GM06990 (cell line): ENCODE results near the gene RBM38.
"Not testable (repeated sequence)": the region's sequence is repeated elsewhere in the genome, so short reads cannot be mapped to it uniquely, and the experiment has no call there.

Experiments
- DNase-seq: peaks from one replicate; pipeline ENCODE4 v3.0.0-alpha.2; 2011; ENCODE audit not compliant: insufficient read length; ENCODE audit errors: extremely low read depth
- H3K27me3 ChIP-seq: replicated peaks from 2 replicates; pipeline ENCODE4 v1.6.0; 2011; ENCODE audit warnings: low read length; ENCODE audit not compliant: control insufficient read depth, insufficient read depth
- H3K36me3 ChIP-seq: 2 replicates; pipeline ENCODE4 v1.5.1; 2011; ENCODE audit warnings: low read length; ENCODE audit not compliant: control insufficient read depth, insufficient read depth
- H3K4me3 ChIP-seq: replicated peaks from 2 replicates; pipeline ENCODE4 v1.5.1; 2011; ENCODE audit warnings: low read depth, mild to moderate bottlenecking, control low read depth, low read length
- TF ChIP-seq, protein P1 (sequence below): IDR thresholded peaks from 2 replicates; pipeline ENCODE4 v1.5.1; 2011; ENCODE audit warnings: low read length, control low read depth, mild to moderate bottlenecking, inconsistent platforms; ENCODE audit not compliant: insufficient read depth, poor library complexity, severe bottlenecking

The RBM38 gene

DNA sequence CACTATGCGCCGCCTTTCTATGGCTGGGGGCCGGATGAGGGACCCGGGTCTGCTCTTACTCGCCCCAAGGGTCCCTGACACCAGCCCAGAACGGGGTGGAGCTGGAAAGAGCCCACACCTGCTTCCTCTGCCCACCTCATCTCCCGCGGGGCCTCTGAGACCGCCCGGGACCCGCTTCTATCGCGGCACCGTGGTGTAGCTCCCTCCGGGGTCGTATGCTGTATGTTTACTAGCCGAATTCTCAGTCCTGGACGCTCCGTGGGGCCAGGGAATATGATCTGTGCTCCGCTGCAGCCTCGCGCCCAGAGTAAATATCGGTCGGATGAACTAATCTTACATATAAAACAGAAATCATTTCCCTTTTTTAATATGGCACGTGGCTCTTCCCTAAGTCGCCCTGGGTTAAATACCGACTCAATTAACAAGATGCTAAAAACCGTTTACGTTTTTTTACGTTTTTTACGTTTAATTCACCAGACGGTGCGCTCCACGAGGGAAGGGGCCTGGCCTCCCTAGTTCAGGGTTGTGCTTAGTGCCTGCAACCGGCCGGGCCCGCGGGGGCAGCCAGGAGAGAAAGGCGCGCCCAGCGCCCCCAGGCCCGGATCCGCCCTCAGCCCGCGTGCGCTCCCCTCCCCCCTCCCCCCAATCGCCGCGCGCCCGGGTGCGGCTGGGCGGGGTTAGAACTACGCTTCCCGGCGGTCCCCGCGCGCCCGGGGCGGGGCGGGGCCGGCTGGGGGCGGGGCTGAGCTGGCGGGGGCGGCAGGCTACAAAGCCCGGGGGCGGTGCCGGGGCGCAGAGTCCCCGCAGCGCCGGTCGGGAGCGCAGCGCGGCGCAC, at the start of gene RBM38:
Gene RBM38, plus strand, starts transcription at position 793 of the 835 bp plus-strand sequence. CDS start 186 bp downstream, outside the sequence.
- DNase-seq: peak; percentile 86
- TF ChIP-seq, protein P1, sequence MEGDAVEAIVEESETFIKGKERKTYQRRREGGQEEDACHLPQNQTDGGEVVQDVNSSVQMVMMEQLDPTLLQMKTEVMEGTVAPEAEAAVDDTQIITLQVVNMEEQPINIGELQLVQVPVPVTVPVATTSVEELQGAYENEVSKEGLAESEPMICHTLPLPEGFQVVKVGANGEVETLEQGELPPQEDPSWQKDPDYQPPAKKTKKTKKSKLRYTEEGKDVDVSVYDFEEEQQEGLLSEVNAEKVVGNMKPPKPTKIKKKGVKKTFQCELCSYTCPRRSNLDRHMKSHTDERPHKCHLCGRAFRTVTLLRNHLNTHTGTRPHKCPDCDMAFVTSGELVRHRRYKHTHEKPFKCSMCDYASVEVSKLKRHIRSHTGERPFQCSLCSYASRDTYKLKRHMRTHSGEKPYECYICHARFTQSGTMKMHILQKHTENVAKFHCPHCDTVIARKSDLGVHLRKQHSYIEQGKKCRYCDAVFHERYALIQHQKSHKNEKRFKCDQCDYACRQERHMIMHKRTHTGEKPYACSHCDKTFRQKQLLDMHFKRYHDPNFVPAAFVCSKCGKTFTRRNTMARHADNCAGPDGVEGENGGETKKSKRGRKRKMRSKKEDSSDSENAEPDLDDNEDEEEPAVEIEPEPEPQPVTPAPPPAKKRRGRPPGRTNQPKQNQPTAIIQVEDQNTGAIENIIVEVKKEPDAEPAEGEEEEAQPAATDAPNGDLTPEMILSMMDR: no peak
- Histone ChIP-seq H3K4me3 (peak within 1 kb of the TSS; percentile 88), H3K36me3 (peaks cover 28% of the 10 kb centered on the region), H3K27me3 (no peaks in the 10 kb centered on the region)

DNA sequence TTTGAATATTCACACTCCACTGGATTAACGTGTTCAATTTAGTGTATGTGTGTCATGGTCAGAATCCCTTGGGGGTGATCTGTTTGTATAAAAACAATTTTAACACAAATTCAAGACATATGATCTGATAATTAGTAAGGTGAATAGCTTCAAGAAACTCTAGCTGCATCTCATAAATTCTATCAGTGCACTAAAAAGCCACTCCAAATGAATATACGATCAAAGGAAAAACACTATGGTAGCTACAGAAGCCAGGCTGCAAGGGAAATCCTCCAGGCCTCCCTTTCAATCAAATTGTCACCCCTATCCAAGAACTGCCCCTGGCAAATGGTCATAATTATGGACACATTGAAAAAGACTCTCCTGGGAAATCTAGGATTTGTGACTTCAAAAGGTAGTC, 49.5 kb upstream of the RBM38 start:
- no peak for DNase-seq

GRCh38 chr20:57342829-57343228, 48.4 kb upstream of the RBM38 start:
- Histone ChIP-seq H3K36me3 (no peaks in the 10 kb centered on the region), H3K27me3 (no peaks in the 10 kb centered on the region), H3K4me3 (no peak overlapping the region)
- TF ChIP-seq, protein P1: no peak
- DNase-seq: no peak

More for the DNA sequence above, 49.5 kb upstream of the RBM38 start:
- Histone ChIP-seq H3K4me3 (no peak overlapping the region), H3K27me3 (no peaks in the 10 kb centered on the region), H3K36me3 (no peaks in the 10 kb centered on the region)
- TF ChIP-seq, protein P1: no peak

GRCh38 chr20:57346477-57346876, 44.7 kb upstream of the RBM38 start:
- H3K36me3 ChIP-seq: no peaks in the 10 kb centered on the region

DNA sequence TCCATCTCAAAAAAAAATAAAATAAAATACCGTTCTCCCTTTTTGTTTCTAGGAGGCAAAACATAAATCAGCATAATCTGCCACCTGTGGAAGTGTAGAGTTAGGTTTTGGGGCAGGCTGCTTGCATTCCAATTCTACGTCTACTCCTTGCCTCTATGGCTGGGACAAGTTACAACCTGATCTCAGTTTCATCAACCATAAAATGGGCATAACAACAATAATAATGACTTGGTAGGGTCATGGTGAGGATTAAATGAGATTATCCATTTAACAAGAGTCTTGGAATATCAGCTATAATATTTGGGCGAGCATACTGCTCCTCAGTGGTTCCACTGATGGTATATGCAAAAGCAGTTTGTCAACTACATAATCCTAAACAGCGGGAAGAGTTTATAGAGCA, 43.8 kb upstream of the RBM38 start:
- H3K27me3 ChIP-seq: no peaks in the 10 kb centered on the region

More at GRCh38 chr20:57346477-57346876, 44.7 kb upstream of the RBM38 start:
- H3K4me3 ChIP-seq: no peak overlapping the region
- H3K27me3 ChIP-seq: no peaks in the 10 kb centered on the region
- no peak for DNase-seq
- TF ChIP-seq, protein P1: peak; percentile 77

GRCh38 chr20:57348200-57348921, 42.8 kb upstream of the RBM38 start:
- not testable (repeated sequence) for H3K36me3 ChIP-seq, H3K4me3 ChIP-seq, H3K27me3 ChIP-seq

More for the DNA sequence above, 43.8 kb upstream of the RBM38 start:
- H3K4me3 ChIP-seq: no peak overlapping the region
- no peak for DNase-seq
- H3K36me3 ChIP-seq: no peaks in the 10 kb centered on the region
- TF ChIP-seq, protein P1: no peak

DNA sequence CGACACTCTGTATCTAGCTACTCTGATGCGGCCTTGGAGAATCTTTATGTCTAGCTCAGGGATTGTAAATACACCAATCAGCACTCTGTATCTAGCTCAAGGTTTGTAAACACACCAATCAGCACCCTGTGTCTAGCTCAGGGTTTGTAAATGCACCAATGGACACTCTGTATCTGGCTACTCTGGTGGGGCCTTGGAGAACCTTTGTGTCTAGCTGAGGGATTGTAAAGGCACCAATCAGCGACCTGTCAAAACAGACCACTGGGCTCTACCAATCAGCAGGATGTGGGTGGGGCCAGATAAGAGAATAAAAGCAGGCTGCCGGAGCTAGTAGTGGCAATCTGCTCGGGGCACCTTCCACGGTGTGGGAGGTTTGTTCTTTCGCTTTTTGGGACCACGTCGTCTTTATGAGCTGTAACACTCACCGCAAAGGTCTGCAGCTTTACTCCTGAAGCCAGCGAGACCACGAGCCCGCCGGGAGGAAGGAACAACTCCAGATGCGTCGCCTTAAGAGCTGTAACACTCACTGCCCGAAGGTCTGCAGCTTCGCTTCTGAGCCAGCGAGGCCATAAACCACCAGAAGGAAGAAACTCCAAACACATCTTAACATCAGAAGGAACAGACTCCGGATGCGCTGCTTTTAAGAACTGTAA, 42.1 kb upstream of the RBM38 start:
- not testable (repeated sequence) for H3K36me3 ChIP-seq, H3K27me3 ChIP-seq, H3K4me3 ChIP-seq, DNase-seq

More at GRCh38 chr20:57348200-57348921, 42.8 kb upstream of the RBM38 start:
- not testable (repeated sequence) for DNase-seq
